CD4-positive, alpha-beta T cell (primary cell): ENCODE measurements around the gene SND1. TPM values are rescaled to one million over a fixed set of nuclear protein-coding genes. Genes with fewer than 3 reads are reported as not detected.

ENCODE experiments used
- ATAC-seq: fragments of 200-7000 bp; cut with Tn5 transposase; one replicate; pipeline ENCODE4 v1.10.0; 2022; ENCODE audit warnings: mild to moderate bottlenecking; ENCODE audit not compliant: poor library complexity
- CTCF ChIA-PET: fragments of 350-600 bp; sonication (Branson Sonifier 250); formaldehyde crosslinking; loops from one replicate; lab custom pipeline; 2021; ENCODE audit warnings: antibody characterized with exemption, inconsistent platforms; lab: Charles Lee
- POLR2A ChIA-PET: fragments of 350-600 bp; sonication (Branson Sonifier 250); formaldehyde crosslinking; loops from one replicate; lab custom pipeline; 2021; ENCODE audit warnings: antibody characterized with exemption, inconsistent platforms; lab: Charles Lee
- DNase-seq, 14 experiments: peaks; one replicate each; pipeline ENCODE4 v3.0.0-alpha.2; 2013 to 2020; ENCODE audit warnings: mixed read lengths in 2 of 14
- H3K27ac ChIP-seq, 2 donors: one replicate each; pipeline versions ENCODE4 v1.5.1 to v1.7.0; 2013; ENCODE audit warnings: low read length in 2 of 2, low read depth in 1 of 2, mild to moderate bottlenecking in 1 of 2
- H3K27me3 ChIP-seq, 2 experiments: 1 replicate in 1 of 2; 2 replicates in 1 of 2; pipeline versions ENCODE4 v1.6.1 to v1.7.0; 2013; ENCODE audit warnings: low read length in 2 of 2, control low read depth in 1 of 2, mild to moderate bottlenecking in 1 of 2, moderate library complexity in 1 of 2; ENCODE audit not compliant: insufficient read depth in 2 of 2, control insufficient read depth in 1 of 2
- H3K36me3 ChIP-seq: one replicate; pipeline ENCODE4 v1.6.1; 2013; ENCODE audit warnings: low read length, control low read depth; ENCODE audit not compliant: insufficient read depth
- H3K4me1 ChIP-seq: one replicate; pipeline ENCODE4 v1.6.1; 2013; ENCODE audit warnings: low read length, control low read depth; ENCODE audit not compliant: insufficient read depth
- H3K4me3 ChIP-seq: one replicate; pipeline ENCODE4 v1.5.1; 2013; ENCODE audit warnings: mild to moderate bottlenecking, low read length, moderate library complexity
- H3K9me3 ChIP-seq, 2 experiments: 1 replicate in 1 of 2; 2 replicates in 1 of 2; pipeline versions ENCODE4 v1.6.1 to v1.7.0; 2013; ENCODE audit warnings: low read length in 2 of 2, mild to moderate bottlenecking in 2 of 2, control low read depth in 1 of 2, moderate library complexity in 1 of 2; ENCODE audit not compliant: control insufficient read depth in 1 of 2, insufficient read depth in 1 of 2
- H3K27ac Mint-ChIP-seq: one replicate; pipeline ENCODE4 v1.8.0; 2020; ENCODE audit warnings: mixed read lengths
- H3K27me3 Mint-ChIP-seq: one replicate; pipeline ENCODE4 v1.8.0; 2021; ENCODE audit warnings: mixed read lengths
- H3K36me3 Mint-ChIP-seq: one replicate; pipeline ENCODE4 v1.8.0; 2021; ENCODE audit warnings: low read depth, mixed read lengths
- H3K4me1 Mint-ChIP-seq: one replicate; pipeline ENCODE4 v1.8.0; 2021; ENCODE audit warnings: low read depth, mixed read lengths
- H3K4me3 Mint-ChIP-seq: one replicate; pipeline ENCODE4 v1.8.0; 2020; ENCODE audit warnings: mild to moderate bottlenecking, mixed read lengths
- H3K9me3 Mint-ChIP-seq: one replicate; pipeline ENCODE4 v1.8.0; 2020; ENCODE audit warnings: mixed read lengths
- intact Hi-C, 2 experiments: fragments of 100-400 bp; cut with DNase I in 1 of 2; cut with micrococcal nuclease in 1 of 2; formaldehyde crosslinking; loops; one replicate each; pipeline versions ENCODE4 v1.15.1 to v1.9.0; 2023 to 2025; cut with DNase I, micrococcal nuclease
- total RNA-seq, 174 experiments: library from RNA in 2 of 174; stranded (reverse) in 2 of 174; gene quantifications; one replicate each; pipeline ENCODE4 v1.2.3 and lab custom pipeline; 2021 to 2026
- TF ChIP-seq, protein P1 (sequence below): fragments of 200-600 bp; IDR thresholded peaks from one replicate; pipeline ENCODE4 v1.8.0; 2022; ENCODE audit warnings: antibody characterized with exemption, mild to moderate bottlenecking

SND1 gene
- total RNA-seq, 2 experiments from 2014 or later: 104 to 113 TPM

DNA sequence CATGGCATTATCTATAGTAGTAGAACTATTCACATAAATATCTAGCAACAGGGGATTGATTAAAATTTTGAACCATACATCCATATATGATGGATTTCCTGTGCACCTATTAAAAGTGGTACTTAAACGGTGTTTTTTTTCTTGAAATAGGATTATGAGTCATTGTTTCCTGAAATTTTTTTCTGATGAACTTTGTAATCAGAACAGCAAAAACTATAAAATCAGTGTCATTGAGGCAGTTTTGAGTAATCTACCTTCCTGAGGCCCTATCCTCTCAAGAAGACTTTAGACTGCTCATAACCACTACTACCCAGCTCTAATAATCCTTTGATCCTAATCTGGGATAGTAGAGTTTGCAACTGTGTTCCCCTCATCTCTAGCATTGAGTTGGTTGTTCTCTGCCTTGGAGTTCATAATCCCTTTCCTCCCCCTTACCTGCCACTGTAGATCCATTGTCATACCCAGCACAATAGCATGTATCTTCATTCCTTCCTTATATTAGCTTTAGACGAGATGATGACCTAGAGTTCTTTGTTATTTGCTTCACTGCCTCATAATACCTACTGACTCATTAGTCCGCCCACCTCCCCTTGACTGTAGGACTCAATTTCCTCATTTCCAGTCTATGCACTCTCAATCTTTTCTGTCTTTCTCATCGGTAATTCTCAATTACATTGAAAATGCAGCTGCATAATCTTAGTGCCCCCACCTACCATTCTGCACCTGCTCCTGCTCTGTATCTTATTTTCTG is 245.9 kb downstream of the SND1 start:
- Mint-ChIP-seq H3K9me3 (no peaks in the 10 kb centered on the region), H3K4me3 (no peak overlapping the region), H3K36me3 (peaks cover 9% of the 10 kb centered on the region), H3K4me1 (peaks cover 31% of the 10 kb centered on the region), H3K27ac (no peak overlapping the region), H3K27me3 (no peaks in the 10 kb centered on the region)
- POLR2A ChIA-PET: no interaction called here
- DNase-seq: no peak
- Histone ChIP-seq H3K4me3 (no peak overlapping the region), H3K4me1 (no peaks in the 10 kb centered on the region), H3K27ac (no peak overlapping the region), H3K9me3 (no peaks in the 10 kb centered on the region), H3K36me3 (no peaks in the 10 kb centered on the region), H3K27me3 (no peaks in the 10 kb centered on the region)
- ATAC-seq: no peak
- CTCF ChIA-PET: no interaction called here
- intact Hi-C loops: no loop called here
- TF ChIP-seq, protein P1, sequence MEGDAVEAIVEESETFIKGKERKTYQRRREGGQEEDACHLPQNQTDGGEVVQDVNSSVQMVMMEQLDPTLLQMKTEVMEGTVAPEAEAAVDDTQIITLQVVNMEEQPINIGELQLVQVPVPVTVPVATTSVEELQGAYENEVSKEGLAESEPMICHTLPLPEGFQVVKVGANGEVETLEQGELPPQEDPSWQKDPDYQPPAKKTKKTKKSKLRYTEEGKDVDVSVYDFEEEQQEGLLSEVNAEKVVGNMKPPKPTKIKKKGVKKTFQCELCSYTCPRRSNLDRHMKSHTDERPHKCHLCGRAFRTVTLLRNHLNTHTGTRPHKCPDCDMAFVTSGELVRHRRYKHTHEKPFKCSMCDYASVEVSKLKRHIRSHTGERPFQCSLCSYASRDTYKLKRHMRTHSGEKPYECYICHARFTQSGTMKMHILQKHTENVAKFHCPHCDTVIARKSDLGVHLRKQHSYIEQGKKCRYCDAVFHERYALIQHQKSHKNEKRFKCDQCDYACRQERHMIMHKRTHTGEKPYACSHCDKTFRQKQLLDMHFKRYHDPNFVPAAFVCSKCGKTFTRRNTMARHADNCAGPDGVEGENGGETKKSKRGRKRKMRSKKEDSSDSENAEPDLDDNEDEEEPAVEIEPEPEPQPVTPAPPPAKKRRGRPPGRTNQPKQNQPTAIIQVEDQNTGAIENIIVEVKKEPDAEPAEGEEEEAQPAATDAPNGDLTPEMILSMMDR: no peak

DNA sequence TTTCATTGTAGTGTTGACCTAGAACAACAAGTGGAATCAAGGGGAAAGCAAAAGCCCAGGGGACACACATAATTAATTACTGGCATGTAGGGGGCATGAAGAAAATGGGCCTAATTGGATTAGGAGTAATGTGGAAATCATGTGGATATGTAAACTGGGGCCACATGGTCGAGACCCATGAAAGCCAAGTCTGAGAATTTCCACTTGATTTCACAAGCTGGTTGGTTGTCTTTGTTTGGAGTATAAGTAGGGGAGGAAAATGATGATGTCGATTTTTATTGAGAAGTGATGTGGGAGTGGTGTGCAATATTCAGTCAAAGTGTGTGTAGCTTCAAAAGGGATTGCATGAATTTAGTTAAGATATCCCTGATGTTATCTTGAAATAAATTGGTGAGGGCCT is 247.4 kb downstream of the SND1 start:
- H3K27me3 ChIP-seq: no peaks in the 10 kb centered on the region
- ATAC-seq (no peak), DNase-seq (no peak)
- Mint-ChIP-seq H3K27me3 (no peaks in the 10 kb centered on the region), H3K9me3 (no peaks in the 10 kb centered on the region), H3K36me3 (peaks cover 7% of the 10 kb centered on the region), H3K27ac (no peak overlapping the region), H3K4me1 (peaks cover 37% of the 10 kb centered on the region), H3K4me3 (no peak overlapping the region)
- POLR2A ChIA-PET: no interaction called here
- TF ChIP-seq, protein P1: no peak
- intact Hi-C loops: no loop called here
- H3K36me3 ChIP-seq: peaks cover 2% of the 10 kb centered on the region
- CTCF ChIA-PET: no interaction called here
- no peak overlapping the region for H3K4me3 ChIP-seq
- H3K27ac ChIP-seq: no peak overlapping the region
- H3K9me3 ChIP-seq: no peaks in the 10 kb centered on the region
- no peaks in the 10 kb centered on the region for H3K4me1 ChIP-seq

DNA sequence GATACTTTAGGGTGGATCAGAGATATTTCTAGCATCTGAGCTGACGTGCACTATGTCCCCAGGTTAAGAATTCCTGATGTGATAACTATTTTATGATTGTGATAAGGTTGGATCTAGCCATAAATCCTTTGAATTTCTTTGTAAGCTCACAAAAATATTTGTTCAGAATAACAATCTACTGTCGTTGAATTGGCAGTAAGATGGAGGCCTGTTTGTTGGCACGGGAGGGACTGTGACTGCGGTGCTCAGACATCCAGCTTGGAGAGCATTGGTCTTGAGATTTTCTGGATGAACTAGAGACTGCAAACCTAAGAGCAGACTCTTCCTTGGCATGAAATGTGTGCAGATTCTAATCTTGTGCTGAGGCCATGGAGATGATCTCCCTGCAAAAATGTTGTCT is 248.1 kb downstream of the SND1 start:
- no peak overlapping the region for H3K4me3 Mint-ChIP-seq
- CTCF ChIA-PET: no interaction called here
- no peak for DNase-seq

More for the DNA sequence above, 248.1 kb downstream of the SND1 start:
- Histone ChIP-seq H3K4me1 (no peaks in the 10 kb centered on the region), H3K36me3 (peaks cover 6% of the 10 kb centered on the region), H3K27ac (no peak overlapping the region), H3K27me3 (no peaks in the 10 kb centered on the region), H3K9me3 (no peaks in the 10 kb centered on the region), H3K4me3 (no peak overlapping the region)
- H3K9me3 Mint-ChIP-seq: no peaks in the 10 kb centered on the region
- intact Hi-C loops: no loop called here
- H3K27me3 Mint-ChIP-seq: no peaks in the 10 kb centered on the region
- POLR2A ChIA-PET: no interaction called here
- H3K36me3 Mint-ChIP-seq: peaks cover 15% of the 10 kb centered on the region
- TF ChIP-seq, protein P1: no peak
- H3K27ac Mint-ChIP-seq: no peak overlapping the region
- peaks cover 43% of the 10 kb centered on the region for H3K4me1 Mint-ChIP-seq
- ATAC-seq: no peak
